ENCODE results near the gene RNF25. TPM values are rescaled to one million over a fixed set of nuclear protein-coding genes. Genes with fewer than 3 reads are reported as not detected.

The RNF25 gene
- total and polyA plus RNA-seq, 2 experiments from 2014 or later = 31.3 to 46.9 TPM

- H3K4me1 ChIP-seq (ENCODE audit: low read depth) = no peaks in the 10 kb centered on the region
- DNase-seq (ENCODE audit: low read depth in 1 of 2, low spot score in 1 of 2) = no peak
- H3K27ac ChIP-seq = no peak overlapping the region
- H3K9me3 ChIP-seq (ENCODE audit: low read depth) = no peaks in the 10 kb centered on the region
- H3K36me3 ChIP-seq = peaks cover 50% of the 10 kb centered on the region
- H3K27me3 ChIP-seq = no peaks in the 10 kb centered on the region
- H3K4me3 ChIP-seq = no peak overlapping the region
- TF ChIP-seq CTCF (IDR thresholded peaks at IDR 0.05; ENCODE audit: low read depth, low read length) = no peak
These were observed 28.0 kb downstream of the RNF25 start for GRCh38 chr2:218643751-218644310.

GRCh38 chr2:218642786-218643185, 29.0 kb downstream of the RNF25 start:
- no peak for TF ChIP-seq CTCF (IDR thresholded peaks at IDR 0.05; ENCODE audit: low read depth, low read length)
- Histone ChIP-seq H3K4me1 (ENCODE audit: low read depth) (no peaks in the 10 kb centered on the region), H3K9me3 (ENCODE audit: low read depth) (no peaks in the 10 kb centered on the region), H3K36me3 (peaks cover 50% of the 10 kb centered on the region), H3K4me3 (no peak overlapping the region), H3K27me3 (no peaks in the 10 kb centered on the region), H3K27ac (no peak overlapping the region)
- DNase-seq (ENCODE audit: low read depth in 1 of 2, low spot score in 1 of 2) = no peak

DNA sequence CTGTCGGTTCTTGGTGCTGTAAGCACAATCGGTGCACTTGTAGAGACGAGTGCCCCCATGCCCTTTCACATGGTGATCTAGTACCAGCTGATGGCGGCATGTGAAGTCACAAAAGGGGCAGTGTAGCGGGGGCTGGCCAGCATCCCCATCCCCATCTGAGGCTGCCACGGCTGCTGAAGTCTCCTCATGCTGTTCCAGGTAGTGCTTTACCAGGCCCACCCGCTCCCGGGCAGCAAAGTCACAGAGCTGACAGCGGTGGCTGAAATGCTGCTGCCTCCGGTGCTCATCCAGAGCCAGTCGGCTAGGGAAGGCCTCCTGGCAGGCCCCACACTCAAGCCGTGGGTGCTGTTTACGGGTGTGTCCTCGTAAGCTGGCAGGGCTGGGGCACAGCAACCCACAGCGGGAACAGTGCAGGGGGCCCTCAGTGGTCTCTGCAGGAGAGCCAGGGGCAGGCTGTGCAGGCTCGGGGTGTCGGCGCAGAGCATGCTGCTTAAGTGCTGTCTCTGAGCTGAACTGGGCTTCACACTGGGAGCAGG, 29.6 kb downstream of the RNF25 start:
- Histone ChIP-seq H3K4me1 (ENCODE audit: low read depth) (no peaks in the 10 kb centered on the region), H3K27ac (no peak overlapping the region), H3K36me3 (peaks cover 50% of the 10 kb centered on the region), H3K9me3 (ENCODE audit: low read depth) (no peaks in the 10 kb centered on the region), H3K27me3 (no peaks in the 10 kb centered on the region), H3K4me3 (no peak overlapping the region)
- no peak for DNase-seq (ENCODE audit: low read depth in 1 of 2, low spot score in 1 of 2)
- TF ChIP-seq CTCF (IDR thresholded peaks at IDR 0.05; ENCODE audit: low read depth, low read length) = no peak

DNA sequence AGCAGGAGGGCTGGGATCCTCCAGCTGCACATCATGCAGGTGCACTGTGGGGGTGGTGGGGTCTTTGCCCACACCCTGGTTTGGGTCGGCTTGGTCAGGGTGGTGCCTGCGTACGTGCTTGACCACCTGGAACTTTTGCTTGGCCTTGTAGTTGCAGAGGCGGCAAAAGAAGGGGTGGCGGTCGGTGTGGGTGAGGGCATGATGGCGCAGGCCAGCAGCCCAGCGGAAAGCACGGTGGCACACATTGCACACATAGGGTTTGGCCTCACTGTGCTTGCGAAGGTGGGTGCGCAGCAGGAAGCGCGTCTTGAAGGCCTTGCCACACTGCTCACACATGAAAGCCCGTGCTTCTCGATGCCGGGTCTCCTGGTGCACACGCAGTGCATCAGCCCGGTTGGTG, 33.4 kb downstream of the RNF25 start:
- Histone ChIP-seq H3K4me3 (no peak overlapping the region), H3K27me3 (no peaks in the 10 kb centered on the region), H3K27ac (no peak overlapping the region), H3K9me3 (ENCODE audit: low read depth) (no peaks in the 10 kb centered on the region), H3K4me1 (ENCODE audit: low read depth) (no peaks in the 10 kb centered on the region), H3K36me3 (peaks cover 46% of the 10 kb centered on the region)
- no peak for TF ChIP-seq CTCF (IDR thresholded peaks at IDR 0.05; ENCODE audit: low read depth, low read length)
- no peak for DNase-seq (ENCODE audit: low read depth in 1 of 2, low spot score in 1 of 2)

GRCh38 chr2:218635719-218636118, 36.1 kb downstream of the RNF25 start:
- no peak for TF ChIP-seq CTCF (IDR thresholded peaks at IDR 0.05; ENCODE audit: low read depth, low read length)
- H3K27me3 ChIP-seq = no peaks in the 10 kb centered on the region
- H3K36me3 ChIP-seq = peaks cover 39% of the 10 kb centered on the region
- H3K4me3 ChIP-seq = no peak overlapping the region
- H3K4me1 ChIP-seq (ENCODE audit: low read depth) = no peaks in the 10 kb centered on the region
- H3K27ac ChIP-seq = no peak overlapping the region
- H3K9me3 ChIP-seq (ENCODE audit: low read depth) = no peaks in the 10 kb centered on the region
- no peak for DNase-seq (ENCODE audit: low read depth in 1 of 2, low spot score in 1 of 2)

All from cardiac muscle cell (in vitro differentiated cells and primary cell).